ENCODE measurements around the gene ZCRB1.

Gene ZCRB1

GRCh38 chr12:42326541-42327226 is 790 bp upstream of the ZCRB1 start:
- Histone ChIP-seq H3K36me3 (ENCODE audit: insufficient read depth, low read length) (peaks cover 10% of the 10 kb centered on the region; the same call in 1 of the 2 replicates), H3F3A (ENCODE audit: insufficient read depth, low read length) (no peaks in the 10 kb centered on the region), H4K20me1 (ENCODE audit: insufficient read depth, low read length) (no peaks in the 10 kb centered on the region), H3K4me3 (ENCODE audit: low read depth, low read length, poor library complexity, severe bottlenecking) (peak overlapping the region; percentile 95), H3K79me2 (ENCODE audit: insufficient read depth, low read length) (peaks cover 51% of the 10 kb centered on the region), H3K9me3 (ENCODE audit: low read length) (no peaks in the 10 kb centered on the region), H3K9me2 (ENCODE audit: low read depth, low read length) (no peaks in the 10 kb centered on the region), H3K4me1 (ENCODE audit: insufficient read depth, low read length, severe bottlenecking) (peaks cover 52% of the 10 kb centered on the region), H3K27ac (ENCODE audit: low read depth, low read length, poor library complexity, severe bottlenecking) (peak overlapping the region; percentile 75), H3K4me2 (ENCODE audit: low read length) (peak overlapping the region; percentile 91), H2AFZ (ENCODE audit: low read length) (0 out of 2 replicates have a peak overlapping the region, but pooled peaks have one; percentile 52), H3K27me3 (ENCODE audit: insufficient read depth, low read length) (no peaks in the 10 kb centered on the region), H3K9ac (ENCODE audit: low read length) (peak overlapping the region; percentile 80)
- TF ChIP-seq EZH2 (IDR thresholded peaks at IDR 0.05; ENCODE audit: borderline replicate concordance, low read length), result no peak
- no peak for TF ChIP-seq CTCF (IDR thresholded peaks at IDR 0.05; ENCODE audit: low read length)

GRCh38 chr12:42325326-42325652 is 605 bp downstream of the ZCRB1 start:
- H3K79me2 ChIP-seq (ENCODE audit: insufficient read depth, low read length), result peaks cover 45% of the 10 kb centered on the region
- H2AFZ ChIP-seq (ENCODE audit: low read length), result no peak overlapping the region
- H3K4me1 ChIP-seq (ENCODE audit: insufficient read depth, low read length, severe bottlenecking), result peaks cover 47% of the 10 kb centered on the region
- H3K27ac ChIP-seq (ENCODE audit: low read depth, low read length, poor library complexity, severe bottlenecking), result peak overlapping the region; percentile 75
- H3K4me2 ChIP-seq (ENCODE audit: low read length), result peak overlapping the region; percentile 91
- TF ChIP-seq CTCF (IDR thresholded peaks at IDR 0.05; ENCODE audit: low read length) (no peak), EZH2 (IDR thresholded peaks at IDR 0.05; ENCODE audit: borderline replicate concordance, low read length) (no peak)
- H3K27me3 ChIP-seq (ENCODE audit: insufficient read depth, low read length), result no peaks in the 10 kb centered on the region
- no peaks in the 10 kb centered on the region for H3F3A ChIP-seq (ENCODE audit: insufficient read depth, low read length)
- H3K9me2 ChIP-seq (ENCODE audit: low read depth, low read length), result no peaks in the 10 kb centered on the region
- no peaks in the 10 kb centered on the region for H3K9me3 ChIP-seq (ENCODE audit: low read length)
- peak overlapping the region; percentile 80 for H3K9ac ChIP-seq (ENCODE audit: low read length)
- H3K4me3 ChIP-seq (ENCODE audit: low read depth, low read length, poor library complexity, severe bottlenecking), result peak overlapping the region; percentile 95
- no peaks in the 10 kb centered on the region for H4K20me1 ChIP-seq (ENCODE audit: insufficient read depth, low read length)
- H3K36me3 ChIP-seq (ENCODE audit: insufficient read depth, low read length), result peaks cover 23% of the 10 kb centered on the region; the same call in 1 of the 2 replicates

GRCh38 chr12:42323856-42324255 is 2.0 kb downstream of the ZCRB1 start:
- TF ChIP-seq EZH2 (IDR thresholded peaks at IDR 0.05; ENCODE audit: borderline replicate concordance, low read length), result no peak
- TF ChIP-seq CTCF (IDR thresholded peaks at IDR 0.05; ENCODE audit: low read length), result no peak
- Histone ChIP-seq H3K9me2 (ENCODE audit: low read depth, low read length) (no peaks in the 10 kb centered on the region), H3K27me3 (ENCODE audit: insufficient read depth, low read length) (no peaks in the 10 kb centered on the region), H4K20me1 (ENCODE audit: insufficient read depth, low read length) (no peaks in the 10 kb centered on the region), H3K4me3 (ENCODE audit: low read depth, low read length, poor library complexity, severe bottlenecking) (no peak overlapping the region), H3K79me2 (ENCODE audit: insufficient read depth, low read length) (peaks cover 35% of the 10 kb centered on the region), H2AFZ (ENCODE audit: low read length) (no peak overlapping the region), H3K9me3 (ENCODE audit: low read length) (no peaks in the 10 kb centered on the region), H3K4me2 (ENCODE audit: low read length) (no peak overlapping the region), H3K9ac (ENCODE audit: low read length) (no peak overlapping the region), H3K4me1 (ENCODE audit: insufficient read depth, low read length, severe bottlenecking) (peaks cover 33% of the 10 kb centered on the region), H3F3A (ENCODE audit: insufficient read depth, low read length) (no peaks in the 10 kb centered on the region), H3K36me3 (ENCODE audit: insufficient read depth, low read length) (peaks cover 26% of the 10 kb centered on the region; the same call in 1 of the 2 replicates), H3K27ac (ENCODE audit: low read depth, low read length, poor library complexity, severe bottlenecking) (no peak overlapping the region)
